Hepatocyte (in vitro differentiated cells): ENCODE measurements around the gene FZR1.

ENCODE experiments used
- EZH2 ChIP-seq: fragments of 200-600 bp; sonication (generic); IDR thresholded peaks from 2 replicates; pipeline ENCODE4 v1.6.1; 2016; ENCODE audit warnings: antibody characterized with exemption, mild to moderate bottlenecking, borderline replicate concordance
- TF ChIP-seq, protein P1 (sequence below): fragments of 200-600 bp; sonication (generic); IDR thresholded peaks from 2 replicates; pipeline ENCODE4 v1.5.1; 2016; ENCODE audit warnings: antibody characterized with exemption, mild to moderate bottlenecking; ENCODE audit not compliant: poor library complexity

DNA sequence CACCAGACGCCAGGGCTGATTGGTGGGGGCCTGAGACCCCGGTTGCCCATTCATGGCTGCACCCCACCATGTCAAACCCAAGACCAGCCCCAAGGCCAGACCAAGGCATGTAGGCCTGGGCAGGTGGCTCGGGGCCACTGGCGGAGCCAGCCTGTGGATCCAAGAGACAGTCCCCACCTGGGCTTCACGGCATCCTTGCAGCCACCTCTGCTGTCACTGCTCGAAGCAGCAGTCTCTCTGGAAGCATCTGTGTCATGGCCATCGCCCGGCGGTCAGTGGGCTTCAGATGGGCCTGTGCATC lies 29.1 kb downstream of the FZR1 start:
- TF ChIP-seq, protein P1, sequence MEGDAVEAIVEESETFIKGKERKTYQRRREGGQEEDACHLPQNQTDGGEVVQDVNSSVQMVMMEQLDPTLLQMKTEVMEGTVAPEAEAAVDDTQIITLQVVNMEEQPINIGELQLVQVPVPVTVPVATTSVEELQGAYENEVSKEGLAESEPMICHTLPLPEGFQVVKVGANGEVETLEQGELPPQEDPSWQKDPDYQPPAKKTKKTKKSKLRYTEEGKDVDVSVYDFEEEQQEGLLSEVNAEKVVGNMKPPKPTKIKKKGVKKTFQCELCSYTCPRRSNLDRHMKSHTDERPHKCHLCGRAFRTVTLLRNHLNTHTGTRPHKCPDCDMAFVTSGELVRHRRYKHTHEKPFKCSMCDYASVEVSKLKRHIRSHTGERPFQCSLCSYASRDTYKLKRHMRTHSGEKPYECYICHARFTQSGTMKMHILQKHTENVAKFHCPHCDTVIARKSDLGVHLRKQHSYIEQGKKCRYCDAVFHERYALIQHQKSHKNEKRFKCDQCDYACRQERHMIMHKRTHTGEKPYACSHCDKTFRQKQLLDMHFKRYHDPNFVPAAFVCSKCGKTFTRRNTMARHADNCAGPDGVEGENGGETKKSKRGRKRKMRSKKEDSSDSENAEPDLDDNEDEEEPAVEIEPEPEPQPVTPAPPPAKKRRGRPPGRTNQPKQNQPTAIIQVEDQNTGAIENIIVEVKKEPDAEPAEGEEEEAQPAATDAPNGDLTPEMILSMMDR, result no peak
- no peak for TF ChIP-seq EZH2
